HG03469 (cell line): ENCODE results near the gene PRKAG2.

Experiments used
- ATAC-seq: cut with Tn5 transposase; IDR thresholded peaks from one replicate; pipeline ENCODE4 v1.9.1; 2021; ENCODE audit warnings: mild to moderate bottlenecking, moderate library complexity, moderate number of reproducible peaks; ENCODE audit not compliant: unreplicated experiment

Gene PRKAG2

DNA sequence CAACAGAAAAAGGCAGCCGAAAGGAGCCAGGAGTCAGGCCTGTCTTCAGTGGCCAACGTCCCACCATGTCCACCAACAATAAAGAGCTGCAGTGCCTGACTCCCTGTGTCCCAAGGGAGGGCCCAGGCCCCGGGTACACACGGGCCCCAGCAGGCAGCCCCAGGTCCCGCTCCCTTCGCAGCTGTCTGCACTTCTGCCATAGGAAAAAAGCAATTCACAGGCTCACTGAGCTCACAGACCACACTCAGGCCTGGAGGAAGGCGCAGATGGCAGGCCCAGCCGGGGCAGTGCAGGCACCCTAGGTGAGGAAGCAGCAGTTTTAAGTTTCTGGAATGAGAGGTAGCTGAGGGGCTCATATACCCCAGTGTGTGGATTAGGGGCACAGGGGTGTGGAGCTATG is 100.5 kb downstream of the PRKAG2 start:
- ATAC-seq, result no peak

DNA sequence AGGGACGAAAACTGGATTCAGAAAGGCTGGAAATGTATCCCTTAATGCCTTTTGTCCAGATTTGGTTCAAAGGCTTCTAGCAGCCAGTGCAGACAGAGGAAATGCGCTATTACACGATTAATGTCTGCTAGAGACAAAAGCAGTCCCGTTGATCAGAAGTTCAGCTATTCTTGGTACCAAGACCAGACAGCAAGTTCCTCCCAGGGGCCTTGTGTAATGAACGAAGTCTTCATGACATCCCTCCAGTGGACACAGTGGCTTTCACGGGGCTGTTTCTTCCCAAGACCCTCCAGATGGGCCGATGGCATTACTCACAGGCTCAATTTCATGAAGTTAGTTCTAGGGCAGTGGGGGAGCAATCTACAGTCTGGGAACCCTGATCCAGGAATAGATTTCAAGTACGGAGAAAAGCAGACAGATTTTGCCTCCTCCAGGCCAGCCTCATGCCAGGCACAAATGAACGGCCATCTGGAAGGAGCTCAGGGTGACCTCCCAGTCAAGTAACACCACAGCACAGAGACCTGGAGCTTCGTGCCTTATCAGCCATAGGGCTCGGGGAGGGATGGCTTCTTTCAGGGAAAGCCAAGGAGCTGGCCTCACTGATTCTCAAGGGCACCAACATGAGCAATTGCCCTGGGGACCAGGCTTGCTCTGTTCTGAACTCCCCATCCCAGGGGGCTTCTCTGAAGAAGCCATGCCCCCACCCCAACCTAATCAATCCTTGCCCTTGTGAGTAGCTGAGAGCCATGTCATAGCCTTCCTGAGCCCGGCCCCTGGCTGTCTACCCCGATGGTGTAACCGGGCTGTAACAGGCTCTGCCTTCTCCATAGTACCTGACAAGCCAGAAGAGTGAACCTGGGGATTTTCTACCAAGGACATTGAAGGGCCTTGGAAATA is 101.1 kb downstream of the PRKAG2 start:
- ATAC-seq, result no peak

DNA sequence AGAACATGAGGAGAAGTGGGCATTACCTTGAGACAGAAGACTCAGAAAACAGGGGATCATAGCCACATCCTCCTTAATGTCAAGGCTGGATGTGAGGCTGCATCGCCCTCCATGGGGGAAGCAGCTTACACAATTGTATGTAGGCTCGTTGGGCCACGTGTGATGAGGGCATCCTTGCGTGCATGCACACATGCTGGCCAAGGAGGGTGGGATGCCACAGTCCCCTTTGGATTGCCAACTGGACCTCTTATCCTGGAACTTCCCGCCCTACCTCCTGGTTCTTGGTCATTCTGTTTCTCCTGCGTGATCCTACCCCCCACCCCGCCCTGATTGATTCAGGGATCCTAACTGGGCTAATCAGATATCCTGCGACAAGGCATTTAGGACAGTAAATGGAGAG is 102.0 kb downstream of the PRKAG2 start:
- no peak for ATAC-seq

DNA sequence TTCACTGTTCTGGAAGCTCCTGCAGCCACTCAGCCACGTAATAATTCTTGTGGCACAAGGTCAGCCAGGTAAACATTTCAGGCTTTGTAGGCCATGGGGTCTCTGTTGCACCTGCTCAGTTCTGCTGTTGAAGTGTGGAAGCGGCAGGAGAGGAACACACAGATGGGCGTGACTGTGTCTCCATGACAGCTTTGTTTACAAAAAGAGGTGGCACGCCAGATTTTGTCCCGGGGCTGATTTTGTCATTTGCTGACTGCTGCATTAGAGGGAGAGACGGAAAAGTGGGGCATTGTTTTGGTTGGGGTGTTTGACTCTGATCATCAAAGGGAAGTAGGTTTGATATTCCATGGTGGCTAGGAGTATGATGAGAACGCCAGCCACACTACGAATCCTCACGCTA is 103.1 kb downstream of the PRKAG2 start:
- ATAC-seq, result no peak

DNA sequence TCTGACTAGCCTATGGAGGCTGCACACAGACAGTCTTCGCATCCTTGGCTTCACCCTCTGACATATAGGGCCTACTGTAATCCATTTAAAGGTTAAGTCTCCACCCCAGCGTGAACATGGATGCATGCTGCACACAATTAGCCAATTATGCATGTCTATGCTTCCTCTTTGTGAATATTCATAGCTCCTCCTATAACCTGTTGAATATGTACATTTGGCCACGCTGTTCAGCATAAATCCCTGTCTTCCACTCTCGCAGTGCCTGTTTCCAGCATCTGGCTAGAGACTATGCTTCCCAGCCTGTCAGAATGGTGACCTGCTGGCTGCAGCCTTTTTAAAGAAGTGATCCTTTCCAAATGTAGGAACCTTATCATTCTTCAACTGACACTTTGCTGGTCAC is 106.7 kb downstream of the PRKAG2 start:
- no peak for ATAC-seq

DNA sequence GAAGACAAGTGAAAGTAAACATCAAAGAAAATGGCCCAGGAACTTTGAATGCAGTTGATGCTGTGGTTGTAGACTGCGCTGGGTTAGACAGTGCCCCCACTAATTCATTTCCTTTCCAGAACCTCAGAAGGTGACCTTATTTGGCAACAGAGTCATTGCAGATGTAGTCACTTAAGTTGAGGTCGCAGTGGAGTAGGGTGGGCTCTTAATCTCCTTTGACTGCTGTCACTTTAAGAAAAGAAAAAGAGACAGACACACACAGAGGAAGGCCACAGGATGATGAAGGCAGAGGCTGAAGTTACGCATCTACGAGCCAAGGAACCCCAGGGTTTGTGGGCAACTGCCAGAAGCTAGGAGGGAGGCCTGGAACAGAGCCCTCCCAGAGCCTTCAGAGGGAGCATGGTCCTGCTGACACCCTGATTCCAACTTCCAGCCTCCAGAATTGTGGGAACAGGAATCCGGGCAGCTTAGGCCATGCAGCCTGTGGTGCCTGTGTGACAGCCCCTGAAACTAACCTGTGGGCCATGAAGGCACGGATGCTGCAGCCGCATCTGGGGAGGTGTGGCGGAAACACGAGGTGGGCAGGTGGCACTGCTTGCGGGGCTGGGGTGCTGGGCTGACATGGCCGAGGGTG is 107.6 kb downstream of the PRKAG2 start:
- ATAC-seq, result peak; percentile 56

DNA sequence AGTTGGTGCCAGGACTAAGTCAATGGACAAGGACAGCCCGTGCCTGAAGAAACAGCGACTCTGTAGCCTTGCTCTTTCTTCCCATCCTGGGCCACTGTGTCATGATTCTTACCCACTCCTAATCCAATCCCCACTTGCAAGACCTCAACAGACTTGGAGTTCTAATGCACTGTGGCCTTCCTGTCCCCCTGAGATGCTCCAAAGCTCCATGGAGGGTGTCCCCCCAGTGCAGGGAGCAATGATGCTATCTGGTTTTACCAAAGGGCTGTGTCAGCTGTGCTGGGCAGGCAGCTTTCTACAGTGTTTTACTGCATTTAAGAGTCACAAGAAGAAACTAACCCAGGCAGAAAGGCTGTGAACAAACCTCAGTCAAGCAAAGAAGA is 108.1 kb downstream of the PRKAG2 start:
- no peak for ATAC-seq

DNA sequence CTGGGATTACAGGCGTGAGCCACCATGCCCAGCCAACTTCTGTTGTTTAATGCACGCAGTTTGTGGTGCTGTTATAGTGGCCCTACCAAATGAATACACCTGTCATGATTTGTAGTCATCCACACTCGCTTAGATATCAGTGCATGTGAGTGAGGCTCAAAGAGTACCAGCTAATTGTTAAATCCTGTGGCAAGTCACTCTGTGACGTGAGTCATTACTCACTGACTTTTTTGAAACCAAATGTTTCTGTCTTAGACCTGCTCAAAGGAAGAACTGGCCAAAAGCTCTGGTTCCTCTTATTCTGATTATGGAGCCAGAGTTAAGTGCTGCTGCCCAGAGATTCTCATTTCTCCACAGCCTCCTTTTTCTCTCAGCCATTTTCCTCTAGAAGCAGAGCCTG is 109.4 kb downstream of the PRKAG2 start:
- no peak for ATAC-seq

DNA sequence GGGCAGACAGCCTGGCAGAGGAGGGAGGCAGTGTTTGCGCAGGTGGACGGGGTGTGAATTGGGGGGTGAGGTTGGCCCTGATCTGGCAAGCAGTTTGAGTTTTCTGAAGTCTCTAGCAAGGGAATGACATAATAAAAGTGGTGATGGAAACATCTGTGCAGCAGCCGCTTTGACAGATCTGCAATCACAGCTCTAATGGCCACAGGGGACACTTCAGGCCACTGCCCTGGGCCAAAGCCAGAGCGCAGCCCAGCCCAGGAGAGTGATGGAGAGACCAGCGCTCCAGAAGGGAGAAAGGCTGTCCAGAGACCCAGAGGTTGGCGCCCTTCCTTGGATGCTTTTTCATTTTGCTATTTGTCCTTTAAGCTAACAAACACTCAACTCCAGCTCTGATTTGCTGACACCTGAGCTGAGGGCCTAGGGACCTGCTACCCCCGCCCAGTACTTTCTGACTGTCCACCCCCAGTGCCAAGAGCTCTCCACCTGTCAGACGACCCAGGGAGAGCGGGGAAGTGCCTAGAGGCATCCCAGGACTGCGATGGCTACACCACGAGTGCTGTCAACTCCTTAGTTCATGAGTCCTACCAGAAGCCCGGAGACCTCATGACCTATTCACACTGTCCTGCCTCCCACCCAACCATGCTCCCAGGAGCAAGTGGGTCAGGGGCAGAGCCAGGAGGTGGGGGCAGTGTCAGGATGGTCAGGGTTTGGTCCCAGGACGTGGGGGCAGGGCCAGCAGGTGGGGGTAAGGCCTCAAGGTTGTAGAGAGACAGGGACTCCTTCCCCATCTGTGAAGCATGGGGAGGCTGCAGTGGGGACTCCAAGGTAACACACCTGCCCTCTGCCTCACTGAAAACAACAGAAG is 112.6 kb downstream of the PRKAG2 start:
- ATAC-seq, result no peak

DNA sequence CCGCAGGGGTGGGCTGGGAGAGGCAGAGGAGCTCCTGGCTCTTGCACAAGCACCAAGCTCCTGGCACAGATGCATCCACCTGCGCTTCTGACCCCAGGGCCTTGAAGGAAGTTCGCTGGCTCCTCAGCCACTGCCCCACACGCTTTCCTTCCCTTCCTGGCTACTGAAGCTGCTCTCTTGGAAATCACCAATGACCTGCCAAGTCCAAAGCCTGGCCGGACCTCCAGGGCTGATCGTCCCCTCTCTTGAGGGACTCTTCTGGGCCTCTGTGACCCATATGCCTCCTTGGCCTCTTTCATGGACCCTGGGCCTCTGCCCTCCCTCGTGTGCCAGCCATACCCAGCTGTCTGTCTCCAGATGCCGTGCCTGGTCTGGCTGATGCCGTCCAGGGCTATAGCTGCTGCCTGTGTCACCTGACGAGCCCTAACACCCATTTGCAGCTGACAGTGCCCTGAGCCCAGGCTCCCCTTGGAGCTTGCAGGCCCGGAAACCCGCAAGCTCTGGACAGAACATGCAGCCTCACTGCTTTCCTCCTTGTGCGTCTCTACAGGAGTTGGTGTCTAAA is 113.4 kb downstream of the PRKAG2 start:
- no peak for ATAC-seq

DNA sequence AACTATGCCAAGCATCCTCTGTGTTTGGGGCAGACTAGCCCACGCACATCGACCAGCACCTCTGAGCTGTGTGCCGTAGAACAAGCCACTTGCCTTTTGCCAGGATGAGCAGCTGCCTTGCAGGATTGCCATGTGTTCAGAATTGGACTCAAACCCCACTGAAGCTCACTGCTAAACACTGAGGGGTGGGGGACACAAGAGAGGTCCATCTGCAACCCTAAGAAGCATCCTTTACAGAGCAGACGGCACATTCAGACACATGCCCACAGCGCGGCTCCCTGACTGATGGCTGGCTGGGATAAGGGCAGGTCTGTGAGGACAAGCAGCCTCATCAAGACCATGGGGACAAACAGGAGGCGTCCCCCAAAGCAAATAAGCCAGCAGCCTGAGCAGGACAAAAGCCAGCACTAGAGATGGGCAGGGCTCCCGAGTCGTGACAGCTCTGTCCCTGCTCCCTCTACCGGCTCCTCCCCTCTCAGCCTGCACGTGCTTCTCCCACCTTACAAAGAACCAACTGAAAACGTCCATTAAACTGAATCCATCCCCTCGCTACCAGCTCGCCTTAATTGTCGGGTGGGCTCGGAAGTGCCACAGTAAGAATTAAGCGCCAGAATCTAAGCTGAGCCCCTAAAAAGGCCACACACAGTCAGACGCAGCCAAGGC is 114.2 kb downstream of the PRKAG2 start:
- no peak for ATAC-seq

DNA sequence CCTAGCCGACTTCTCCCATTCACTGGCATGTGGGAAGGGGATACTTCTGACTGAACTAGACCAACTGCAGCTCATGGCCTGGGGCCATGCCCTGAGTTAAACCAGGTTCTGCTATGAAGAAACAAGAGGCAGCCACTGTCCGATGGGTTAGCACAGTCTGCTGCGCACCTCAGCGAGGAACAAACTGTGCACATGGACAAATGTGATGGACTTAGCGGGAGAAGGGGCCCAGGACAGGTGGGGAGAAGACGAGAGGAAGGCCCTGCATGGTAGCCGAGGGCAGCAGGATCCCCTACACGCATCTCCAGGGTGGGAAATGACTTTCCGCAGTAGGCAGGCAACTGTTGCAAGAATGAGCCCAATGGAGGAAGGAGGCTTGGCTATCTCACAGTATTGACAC is 115.0 kb downstream of the PRKAG2 start:
- ATAC-seq, result no peak

DNA sequence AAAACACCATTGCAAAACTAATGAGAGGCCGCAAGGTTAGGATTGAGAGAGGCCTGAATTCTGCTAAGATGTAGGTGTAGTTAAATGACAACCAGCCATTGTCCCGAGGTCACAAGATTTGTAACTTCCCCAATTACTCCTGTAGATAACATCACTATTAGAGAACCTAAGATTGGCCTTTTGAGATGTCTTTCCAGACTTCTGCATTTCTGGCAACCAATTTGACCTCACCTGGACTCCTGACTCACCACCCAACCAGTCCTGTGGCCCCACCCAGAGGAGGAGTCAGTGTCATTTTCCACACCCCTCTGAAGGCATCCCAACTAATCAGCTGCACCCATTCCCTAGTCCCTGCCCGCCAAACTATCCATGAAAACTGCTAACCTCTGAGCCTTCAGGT is 115.7 kb downstream of the PRKAG2 start:
- no peak for ATAC-seq

DNA sequence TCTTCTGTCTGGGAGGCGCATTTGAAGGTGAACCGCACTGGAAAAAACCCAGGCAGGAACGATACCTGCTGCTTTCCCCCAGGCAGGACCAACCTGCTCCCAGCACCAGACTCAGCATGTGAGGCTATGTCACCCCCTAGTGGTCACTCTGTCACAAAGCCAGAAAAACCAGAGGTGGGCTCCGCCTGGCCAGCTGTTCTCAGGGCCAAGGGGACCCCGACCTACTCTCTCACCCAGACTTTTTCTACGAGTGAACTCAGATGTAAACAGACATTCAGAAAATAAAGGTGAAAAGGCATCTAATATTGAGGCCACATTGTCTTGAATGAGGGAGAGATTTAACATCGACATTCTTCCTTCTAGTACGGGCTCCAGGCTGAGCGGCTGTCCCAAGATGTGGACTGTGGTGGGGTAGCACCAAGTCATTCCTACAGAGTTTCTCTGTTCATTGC is 117.3 kb downstream of the PRKAG2 start:
- no peak for ATAC-seq

DNA sequence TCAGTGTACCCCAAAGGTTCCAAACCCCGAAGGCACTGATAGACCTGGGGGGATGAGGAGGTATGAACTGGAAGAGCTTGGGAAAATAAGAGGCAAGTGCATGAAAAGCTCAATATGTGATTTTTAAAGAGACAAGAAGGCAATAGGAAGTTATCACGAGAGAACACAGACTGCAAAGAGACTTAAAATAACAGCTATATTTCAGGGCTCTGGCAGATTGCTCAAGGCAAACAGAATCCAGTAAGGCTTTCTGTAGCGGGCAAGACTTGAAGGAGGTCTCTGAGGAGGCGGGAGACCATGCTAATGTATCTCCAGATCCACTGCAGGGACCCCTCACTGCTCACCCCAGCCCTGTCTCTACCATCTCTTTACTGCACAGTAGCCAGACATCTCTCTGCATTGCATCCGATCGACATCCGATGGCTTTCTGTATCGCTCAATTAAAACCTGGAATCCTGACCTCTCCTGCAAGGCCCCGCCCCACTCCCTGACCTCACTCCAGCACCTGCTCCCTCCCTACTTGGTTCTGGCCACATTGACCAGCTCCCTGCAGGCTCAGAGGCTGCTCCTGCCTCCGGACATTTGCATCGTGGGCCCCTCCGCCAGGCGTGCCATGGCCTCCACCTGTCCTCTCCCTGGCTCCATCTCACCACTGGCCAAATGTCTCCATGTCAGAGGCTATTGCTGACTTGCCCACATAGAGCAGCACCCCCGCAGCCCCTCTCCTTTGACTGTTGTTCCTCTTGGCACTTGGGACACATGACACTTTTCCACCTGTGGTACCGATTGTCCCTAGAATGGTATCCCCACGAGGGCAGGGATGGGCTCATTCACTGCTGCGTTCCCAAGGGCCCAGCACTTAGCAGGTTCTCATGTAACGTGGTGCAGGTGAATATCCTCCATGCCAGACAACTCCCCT is 118.0 kb downstream of the PRKAG2 start:
- no peak for ATAC-seq

DNA sequence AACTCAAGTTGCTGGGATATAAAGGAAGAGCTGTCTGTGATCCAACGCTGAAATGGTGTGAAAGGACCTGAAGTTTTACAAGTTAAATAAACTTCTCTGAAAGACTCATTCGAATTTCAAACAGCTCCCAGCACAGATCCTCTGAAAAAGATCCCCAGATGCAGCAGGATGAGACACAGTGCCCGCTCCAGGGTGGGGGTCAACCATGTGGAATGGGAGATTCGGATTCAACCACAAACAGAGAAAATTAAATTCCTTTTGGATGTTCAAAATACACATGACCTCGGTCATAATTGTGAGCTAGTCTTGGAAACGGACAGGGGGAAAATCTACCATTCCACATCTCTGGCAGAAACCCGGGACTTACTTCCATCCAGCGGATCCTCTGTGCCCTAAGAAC is 119.6 kb downstream of the PRKAG2 start:
- no peak for ATAC-seq

DNA sequence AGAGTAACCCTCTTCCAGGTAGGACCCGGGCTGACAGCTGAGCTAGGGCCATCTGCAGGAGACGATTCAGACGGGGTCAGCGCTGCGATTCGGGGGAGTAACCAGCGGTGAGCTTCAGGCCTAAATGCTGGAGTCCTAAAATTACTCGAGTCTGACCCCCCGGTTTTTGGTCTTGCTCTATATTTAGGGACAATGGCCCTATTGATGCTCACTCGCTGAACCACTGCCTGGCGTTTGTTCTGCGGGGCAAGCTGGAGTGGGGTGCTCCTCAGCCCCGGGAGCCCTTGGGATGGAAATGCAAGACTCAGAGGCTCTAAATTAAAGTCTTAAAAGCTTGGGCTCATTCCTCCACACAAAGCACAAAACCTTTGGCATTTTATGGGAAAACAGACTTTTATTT is 120.0 kb downstream of the PRKAG2 start:
- ATAC-seq, result no peak

DNA sequence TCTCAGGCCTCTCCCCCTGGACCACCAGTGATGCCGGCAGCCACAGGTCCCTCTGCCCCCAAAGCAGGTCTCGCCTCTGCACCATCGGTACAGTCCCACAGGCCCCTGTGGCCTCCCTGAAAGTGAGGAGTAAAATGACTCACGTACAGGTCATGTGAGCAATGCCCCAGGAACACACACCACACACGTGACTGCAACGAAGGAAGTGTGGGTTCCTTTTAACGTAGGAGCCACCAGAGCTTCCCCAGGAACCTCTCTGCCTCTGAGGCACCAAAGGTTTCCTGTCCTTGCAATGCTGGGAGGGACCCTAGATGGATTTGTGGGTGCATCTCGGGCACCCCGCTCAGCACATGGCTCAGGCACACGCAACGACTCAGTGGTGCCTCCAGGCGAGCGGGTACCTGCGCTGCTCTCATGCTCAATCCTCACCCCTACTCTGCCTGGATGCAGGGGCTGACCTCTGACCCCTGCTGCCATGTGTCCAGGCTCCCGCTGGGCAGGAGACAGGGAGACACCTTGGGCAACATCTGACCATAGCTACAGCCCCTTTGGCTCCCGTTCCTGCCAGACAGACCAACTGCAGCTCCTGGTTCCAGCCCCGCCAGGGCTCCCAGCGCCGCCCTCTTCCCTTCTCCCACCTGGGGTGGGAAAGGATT is 120.7 kb downstream of the PRKAG2 start:
- no peak for ATAC-seq
